SJSA1 (cell line): ENCODE results near the gene SNHG17. TPM values are rescaled to one million over a fixed set of nuclear protein-coding genes. Genes with fewer than 3 reads are reported as not detected.
"Not testable (repeated sequence)": the region's sequence is repeated elsewhere in the genome, so short reads cannot be mapped to it uniquely, and the experiment has no call there.

ENCODE experiments used
- DNase-seq, 2 experiments: peaks; one replicate each; pipeline ENCODE4 v3.0.0-alpha.2; 2015 to 2020; ENCODE audit warnings: low spot score in 2 of 2, low read depth in 1 of 2
- H3K27ac ChIP-seq: fragments of 250-450 bp; sonication (Bioruptor Pico); 2 replicates; pipeline ENCODE4 v1.5.1; 2020; ENCODE audit warnings: mild to moderate bottlenecking, moderate library complexity
- H3K27me3 ChIP-seq: fragments of 250-450 bp; sonication (Bioruptor Pico); replicated peaks from 2 replicates; pipeline ENCODE4 v1.5.1; 2020; ENCODE audit warnings: mild to moderate bottlenecking, moderate library complexity
- H3K36me3 ChIP-seq: fragments of 250-450 bp; sonication (Bioruptor Pico); 2 replicates; pipeline ENCODE4 v1.5.1; 2020; ENCODE audit warnings: mild to moderate bottlenecking
- H3K4me1 ChIP-seq: fragments of 250-450 bp; sonication (Bioruptor Pico); replicated peaks from 2 replicates; pipeline ENCODE4 v1.6.1; 2021; ENCODE audit warnings: mild to moderate bottlenecking
- H3K4me3 ChIP-seq: fragments of 250-450 bp; sonication (Bioruptor Pico); 2 replicates; pipeline ENCODE4 v1.5.1; 2020; ENCODE audit warnings: mild to moderate bottlenecking
- H3K9me3 ChIP-seq: fragments of 250-450 bp; sonication (Bioruptor Pico); replicated peaks from 2 replicates; pipeline ENCODE4 v1.5.1; 2020; ENCODE audit warnings: mild to moderate bottlenecking
- total RNA-seq: library from RNA; depleted of rRNA; stranded (reverse); fragments of >200 nt; shearing (Covaris generic); gene quantifications from 2 replicates; pipeline ENCODE4 v1.2.3, GENCODE V29; 2014

Gene SNHG17
- total RNA-seq, 1 experiment from 2014 or later = 16.2 TPM

DNA sequence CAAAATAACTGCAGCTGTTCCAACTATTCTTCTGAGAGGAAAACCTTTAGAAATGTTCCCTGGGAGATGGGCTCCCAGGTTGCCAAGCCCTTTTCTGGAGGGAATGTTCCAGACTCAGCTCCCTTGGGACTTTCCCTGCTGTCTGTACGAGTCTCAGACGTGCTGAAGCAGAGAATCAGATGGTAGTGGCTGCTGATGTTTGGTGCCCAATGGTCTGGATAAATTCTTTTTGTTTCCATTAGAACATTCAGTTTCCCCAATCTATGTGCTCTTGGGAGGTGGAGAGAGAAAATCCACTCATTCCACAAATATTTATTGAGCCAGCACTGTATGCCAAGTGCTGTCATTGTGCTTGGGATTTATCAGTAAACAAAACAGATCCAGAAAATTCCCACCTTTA lies 40.0 kb downstream of the SNHG17 start:
- H3K9me3 ChIP-seq = no peaks in the 10 kb centered on the region
- no peaks in the 10 kb centered on the region for H3K36me3 ChIP-seq
- no peak overlapping the region for H3K4me3 ChIP-seq
- DNase-seq = peak; percentile 62 to 77
- peak overlapping the region; percentile 39 for H3K27ac ChIP-seq
- peaks cover 20% of the 10 kb centered on the region for H3K4me1 ChIP-seq
- no peaks in the 10 kb centered on the region for H3K27me3 ChIP-seq

DNA sequence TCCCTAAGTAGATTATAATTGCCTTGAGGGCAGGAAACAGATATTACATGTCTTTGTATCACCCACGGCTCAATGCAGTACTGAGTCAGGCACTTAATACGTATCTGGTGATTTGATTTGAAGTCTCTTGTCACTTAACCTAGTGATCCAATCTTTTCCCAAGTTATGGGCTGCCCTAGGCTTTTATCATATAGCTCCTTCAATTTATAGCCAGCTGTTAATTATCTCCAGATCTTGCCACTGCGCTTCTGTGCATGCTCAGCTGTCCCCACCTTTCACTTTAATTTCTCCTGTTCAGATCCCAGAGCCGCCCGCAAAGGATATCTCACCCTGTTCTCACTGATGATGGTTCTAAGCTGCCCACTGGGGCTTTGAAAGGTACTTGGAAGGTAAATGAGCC lies 41.9 kb downstream of the SNHG17 start:
- Histone ChIP-seq H3K27ac (no peak overlapping the region), H3K9me3 (no peaks in the 10 kb centered on the region), H3K4me1 (peaks cover 20% of the 10 kb centered on the region), H3K36me3 (no peaks in the 10 kb centered on the region), H3K4me3 (no peak overlapping the region), H3K27me3 (no peaks in the 10 kb centered on the region)
- DNase-seq = no peak

DNA sequence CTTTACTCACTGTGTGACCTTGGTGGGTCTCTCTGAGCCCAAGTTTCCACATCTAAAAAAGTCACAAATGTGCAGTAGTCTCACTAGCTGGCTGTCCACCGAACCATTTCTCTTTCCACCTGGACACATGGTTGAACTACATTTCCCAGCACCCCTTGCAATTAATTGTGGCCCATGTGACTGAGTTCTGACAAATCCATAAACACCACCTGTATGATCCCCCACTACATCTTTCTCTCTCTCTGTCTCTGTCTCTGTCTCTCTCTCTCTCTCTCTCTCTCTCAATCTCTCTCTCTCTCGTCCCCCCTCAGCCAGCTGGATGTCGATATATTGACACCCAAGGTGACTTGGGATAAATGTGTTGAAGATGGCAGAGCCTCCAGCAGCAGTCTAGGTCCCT lies 42.8 kb downstream of the SNHG17 start:
- Histone ChIP-seq H3K9me3 (no peaks in the 10 kb centered on the region), H3K4me1 (peaks cover 20% of the 10 kb centered on the region), H3K27ac (no peak overlapping the region), H3K4me3 (no peak overlapping the region), H3K36me3 (no peaks in the 10 kb centered on the region), H3K27me3 (no peaks in the 10 kb centered on the region)
- no peak for DNase-seq

DNA sequence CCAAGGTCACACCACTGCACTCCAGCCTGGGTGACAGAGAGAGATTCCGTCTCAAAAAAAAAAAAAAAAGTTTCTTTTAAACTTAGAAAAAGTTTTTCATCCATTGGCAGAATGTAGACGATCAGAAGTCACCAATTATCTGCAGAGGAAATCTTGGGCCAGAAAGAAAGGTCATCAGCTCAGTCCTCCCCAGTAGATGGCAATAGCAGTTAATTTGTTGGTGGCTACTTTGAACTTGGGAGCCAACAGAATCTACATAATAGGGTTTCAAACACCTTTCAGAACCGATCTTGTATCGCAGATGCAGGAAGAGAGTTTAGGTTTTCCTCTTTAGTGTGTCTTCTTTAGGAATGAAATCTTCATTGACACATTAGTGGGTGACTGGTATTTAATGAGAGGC lies 47.2 kb downstream of the SNHG17 start:
- Histone ChIP-seq H3K36me3 (no peaks in the 10 kb centered on the region), H3K27ac (no peak overlapping the region), H3K4me3 (no peak overlapping the region), H3K9me3 (no peaks in the 10 kb centered on the region), H3K27me3 (no peaks in the 10 kb centered on the region; the same call in 1 of the 2 replicates), H3K4me1 (no peaks in the 10 kb centered on the region)
- no peak for DNase-seq

- Histone ChIP-seq H3K4me1 (no peaks in the 10 kb centered on the region), H3K27me3 (no peaks in the 10 kb centered on the region; the same call in 1 of the 2 replicates), H3K27ac (no peak overlapping the region), H3K36me3 (no peaks in the 10 kb centered on the region), H3K9me3 (no peaks in the 10 kb centered on the region), H3K4me3 (no peak overlapping the region)
- no peak for DNase-seq
These were observed 48.3 kb downstream of the SNHG17 start for GRCh38 chr20:38386851-38387250.

DNA sequence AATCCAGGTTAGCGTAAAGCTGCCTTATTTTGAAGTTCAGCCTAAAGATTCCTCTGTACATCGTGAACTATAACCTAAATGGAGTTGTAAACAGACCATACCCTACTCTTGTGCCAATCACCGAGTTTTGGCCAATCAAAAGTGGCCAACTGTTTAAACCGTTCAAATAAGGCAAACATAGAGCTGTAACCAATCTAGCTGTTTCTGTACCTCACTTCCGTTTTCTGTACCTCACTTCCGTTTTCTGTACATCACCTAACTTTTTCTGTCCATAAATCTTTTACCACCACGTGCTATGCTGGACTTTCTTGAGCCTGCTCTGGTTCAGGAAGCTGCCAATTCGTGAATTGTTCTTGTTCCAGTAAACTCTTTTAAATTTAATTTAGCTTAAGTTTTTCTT lies 49.1 kb downstream of the SNHG17 start:
- Histone ChIP-seq H3K27ac (no peak overlapping the region), H3K4me1 (no peaks in the 10 kb centered on the region), H3K4me3 (no peak overlapping the region), H3K27me3 (no peaks in the 10 kb centered on the region; the same call in 1 of the 2 replicates), H3K36me3 (no peaks in the 10 kb centered on the region), H3K9me3 (no peaks in the 10 kb centered on the region)
- no peak for DNase-seq

DNA sequence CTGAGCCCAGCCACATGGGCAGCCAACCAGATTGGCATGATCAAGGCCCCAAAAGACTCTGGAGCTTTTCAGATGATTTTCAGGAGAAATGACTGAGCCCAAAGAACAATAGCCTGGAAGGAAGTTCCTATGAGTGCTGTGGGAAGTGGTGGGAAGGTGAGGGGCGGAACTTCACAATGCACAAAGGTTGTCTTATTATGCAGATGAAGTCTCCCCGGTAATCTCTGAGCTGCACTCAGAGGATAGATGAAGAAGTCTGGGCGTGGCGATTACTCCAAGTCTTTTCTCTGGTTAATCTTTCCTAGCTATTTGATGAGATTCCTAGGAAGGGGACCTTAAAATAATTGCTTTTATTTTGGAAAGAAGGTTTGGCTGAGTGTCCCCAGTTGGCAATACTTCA lies 52.0 kb downstream of the SNHG17 start:
- no peaks in the 10 kb centered on the region for H3K4me1 ChIP-seq
- no peak for DNase-seq
- no peak overlapping the region for H3K4me3 ChIP-seq
- H3K27me3 ChIP-seq = no peaks in the 10 kb centered on the region; the same call in 1 of the 2 replicates
- H3K27ac ChIP-seq = no peak overlapping the region
- H3K36me3 ChIP-seq = no peaks in the 10 kb centered on the region
- no peaks in the 10 kb centered on the region for H3K9me3 ChIP-seq

GRCh38 chr20:38377838-38378237 lies 57.3 kb downstream of the SNHG17 start:
- H3K27me3 ChIP-seq, H3K9me3 ChIP-seq, DNase-seq, H3K4me1 ChIP-seq, H3K4me3 ChIP-seq, H3K27ac ChIP-seq, H3K36me3 ChIP-seq: not testable (repeated sequence)

DNA sequence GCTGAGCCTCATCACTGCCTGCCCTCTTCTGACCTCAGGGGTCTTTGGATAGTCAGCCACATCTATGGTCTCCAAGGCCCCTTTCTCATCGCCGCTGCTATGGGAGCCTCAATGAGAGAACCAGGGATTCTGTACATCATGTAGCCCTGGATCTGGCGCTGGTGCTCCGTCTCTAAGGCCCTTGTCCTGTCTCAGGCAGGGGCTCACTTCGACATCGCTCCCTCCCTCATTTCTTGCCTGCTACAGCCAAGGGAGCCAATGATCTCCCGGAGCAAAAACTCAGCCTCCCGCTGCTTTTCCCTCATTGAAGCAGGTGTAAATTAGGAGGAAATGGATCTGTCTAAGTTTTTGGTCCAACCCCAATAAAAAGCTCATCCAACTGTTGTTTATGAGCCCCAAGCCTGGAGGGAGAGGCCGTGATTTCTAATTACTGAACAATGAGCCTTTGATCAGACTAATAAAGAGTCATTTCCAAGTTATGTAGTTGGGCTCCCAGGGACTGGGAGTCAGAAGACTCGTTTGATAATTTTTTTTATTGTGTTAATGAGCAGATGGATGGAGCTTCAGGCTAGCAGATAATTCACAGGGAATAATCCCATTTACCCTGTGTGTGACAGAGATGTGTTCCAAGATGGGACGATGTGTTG lies 58.0 kb downstream of the SNHG17 start:
- Histone ChIP-seq H3K9me3 (no peaks in the 10 kb centered on the region), H3K27me3 (peaks cover 6% of the 10 kb centered on the region), H3K4me1 (no peaks in the 10 kb centered on the region), H3K4me3 (no peak overlapping the region), H3K36me3 (no peaks in the 10 kb centered on the region), H3K27ac (no peak overlapping the region)
- DNase-seq = no peak

GRCh38 chr20:38373898-38374297 lies 61.2 kb downstream of the SNHG17 start:
- Histone ChIP-seq H3K27ac (no peak overlapping the region), H3K36me3 (no peaks in the 10 kb centered on the region), H3K9me3 (no peaks in the 10 kb centered on the region), H3K4me3 (no peak overlapping the region), H3K4me1 (no peaks in the 10 kb centered on the region), H3K27me3 (peaks cover 10% of the 10 kb centered on the region)
- DNase-seq = no peak

GRCh38 chr20:38373231-38373867 lies 61.8 kb downstream of the SNHG17 start:
- no peaks in the 10 kb centered on the region for H3K9me3 ChIP-seq
- no peak overlapping the region for H3K4me3 ChIP-seq
- no peaks in the 10 kb centered on the region for H3K36me3 ChIP-seq
- H3K4me1 ChIP-seq = no peaks in the 10 kb centered on the region
- H3K27ac ChIP-seq = no peak overlapping the region
- no peak for DNase-seq
- peaks cover 10% of the 10 kb centered on the region for H3K27me3 ChIP-seq

- H3K27ac ChIP-seq = no peak overlapping the region
- no peak overlapping the region for H3K4me3 ChIP-seq
- H3K9me3 ChIP-seq = no peaks in the 10 kb centered on the region
- H3K27me3 ChIP-seq = peaks cover 10% of the 10 kb centered on the region
- no peaks in the 10 kb centered on the region for H3K36me3 ChIP-seq
- H3K4me1 ChIP-seq = no peaks in the 10 kb centered on the region
- DNase-seq = no peak
These were observed 62.3 kb downstream of the SNHG17 start for GRCh38 chr20:38372806-38373205.
